Measurements from ENCODE around the gene EFNA1.

Gene EFNA1

GRCh38 chr1:155175927-155176371 is 48.3 kb downstream of the EFNA1 start:
- H3K9ac ChIP-seq (ENCODE audit: low read depth, low read length), result no peak overlapping the region
- H3K4me1 ChIP-seq (ENCODE audit: insufficient read depth, low read length), result no peaks in the 10 kb centered on the region; the same call in 1 of the 2 replicates
- H3K9me3 ChIP-seq (ENCODE audit: control insufficient read depth, insufficient read depth, low read length), result no peaks in the 10 kb centered on the region
- H3K36me3 ChIP-seq (ENCODE audit: insufficient read depth, low read length), result peaks cover 6% of the 10 kb centered on the region

- peaks cover 6% of the 10 kb centered on the region for H3K36me3 ChIP-seq (ENCODE audit: insufficient read depth, low read length)
- H3K9ac ChIP-seq (ENCODE audit: low read depth, low read length), result no peak overlapping the region
Observed at GRCh38 chr1:155176544-155177071, 48.9 kb downstream of the EFNA1 start.

DNA sequence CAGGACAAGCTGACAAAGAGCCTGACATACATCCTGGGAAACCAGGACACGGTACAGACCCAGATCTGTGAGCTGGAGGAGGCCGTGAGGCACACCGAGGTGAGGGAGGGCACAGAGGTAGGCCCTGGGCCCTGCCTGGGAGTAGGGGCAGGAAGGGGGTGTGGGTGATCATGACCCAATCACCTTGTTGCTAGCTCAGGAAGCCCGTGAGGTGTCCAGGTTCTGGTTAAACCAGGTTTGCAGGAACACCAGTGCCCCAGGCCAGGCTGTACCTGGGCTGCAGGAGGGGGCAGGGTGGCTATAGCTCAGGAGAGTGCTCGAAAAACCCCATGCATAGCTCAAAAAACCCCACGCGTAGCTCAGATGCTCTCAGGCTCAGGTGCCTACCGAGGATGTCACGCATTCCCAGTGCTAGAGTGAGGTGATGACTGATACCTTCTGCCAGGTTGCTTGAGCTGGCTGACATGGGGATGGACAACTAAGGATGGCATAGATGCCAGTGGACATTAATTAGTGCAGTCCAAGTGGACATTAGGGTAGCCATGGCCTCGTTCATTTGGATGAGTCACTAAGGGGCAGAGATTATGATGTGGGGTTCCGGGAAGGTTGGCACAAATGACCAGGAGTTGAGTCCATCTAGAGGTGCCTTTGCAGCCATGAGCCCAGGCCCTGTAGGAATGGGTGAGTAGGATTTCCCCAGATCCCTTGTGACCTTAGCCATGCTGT is 49.7 kb downstream of the EFNA1 start:
- H3K4me1 ChIP-seq (ENCODE audit: insufficient read depth, low read length), result no peaks in the 10 kb centered on the region; the same call in 1 of the 2 replicates
- peaks cover 6% of the 10 kb centered on the region for H3K36me3 ChIP-seq (ENCODE audit: insufficient read depth, low read length)
- H3K9me3 ChIP-seq (ENCODE audit: control insufficient read depth, insufficient read depth, low read length), result no peaks in the 10 kb centered on the region
- H3K9ac ChIP-seq (ENCODE audit: low read depth, low read length), result no peak overlapping the region

More at GRCh38 chr1:155176544-155177071, 48.9 kb downstream of the EFNA1 start:
- H3K9me3 ChIP-seq (ENCODE audit: control insufficient read depth, insufficient read depth, low read length), result no peaks in the 10 kb centered on the region
- no peaks in the 10 kb centered on the region; the same call in 1 of the 2 replicates for H3K4me1 ChIP-seq (ENCODE audit: insufficient read depth, low read length)

DNA sequence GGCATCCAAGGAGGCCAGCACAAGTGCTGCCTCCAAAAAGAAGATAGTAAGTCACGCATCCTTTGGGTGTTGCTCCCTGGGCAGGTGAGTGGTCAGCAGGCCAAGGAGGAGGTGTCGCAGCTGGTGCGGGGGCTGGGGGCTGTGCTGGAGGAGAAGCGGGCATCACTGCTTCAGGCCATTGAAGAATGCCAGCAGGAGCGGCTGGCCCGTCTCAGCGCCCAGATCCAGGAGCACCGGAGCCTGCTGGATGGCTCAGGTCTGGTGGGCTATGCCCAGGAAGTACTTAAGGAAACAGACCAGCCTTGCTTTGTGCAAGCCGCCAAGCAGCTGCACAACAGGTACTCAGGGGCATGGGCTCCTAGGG is 50.2 kb downstream of the EFNA1 start:
- H3K9me3 ChIP-seq (ENCODE audit: control insufficient read depth, insufficient read depth, low read length), result no peaks in the 10 kb centered on the region
- H3K9ac ChIP-seq (ENCODE audit: low read depth, low read length), result no peak overlapping the region
- no peaks in the 10 kb centered on the region; the same call in 1 of the 2 replicates for H3K4me1 ChIP-seq (ENCODE audit: insufficient read depth, low read length)
- H3K36me3 ChIP-seq (ENCODE audit: insufficient read depth, low read length), result peaks cover 6% of the 10 kb centered on the region

DNA sequence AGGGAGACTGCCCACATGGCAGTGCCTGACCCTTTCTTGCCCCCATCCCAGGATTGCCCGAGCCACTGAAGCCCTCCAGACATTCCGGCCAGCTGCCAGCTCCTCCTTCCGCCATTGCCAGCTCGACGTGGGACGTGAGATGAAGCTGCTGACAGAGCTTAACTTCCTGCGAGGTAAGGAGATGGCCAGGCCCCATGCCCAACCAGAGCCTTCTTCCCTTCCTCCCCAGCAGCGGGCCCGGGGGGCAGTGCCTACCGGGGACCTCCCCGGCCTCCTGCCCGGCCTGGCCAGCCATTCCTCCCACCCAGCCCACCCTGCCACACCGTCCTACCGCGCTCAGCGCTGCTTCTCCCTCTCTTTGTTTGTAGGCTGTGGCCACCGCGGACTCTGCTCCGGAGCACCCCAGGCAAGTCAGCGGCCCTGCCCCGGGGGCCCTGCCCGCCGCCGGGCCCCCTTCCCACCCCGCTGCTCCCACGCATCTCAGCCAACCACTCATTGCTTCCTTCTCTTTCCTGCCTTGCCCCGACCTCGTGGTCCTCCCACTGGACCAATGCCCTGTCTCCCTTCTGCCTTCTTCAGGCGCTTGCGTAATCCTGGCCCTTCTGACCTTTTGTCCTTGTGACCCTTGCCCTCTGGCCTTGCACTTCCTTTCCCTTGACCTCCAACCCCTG is 50.9 kb downstream of the EFNA1 start:
- H3K36me3 ChIP-seq (ENCODE audit: insufficient read depth, low read length), result peaks cover 6% of the 10 kb centered on the region

GRCh38 chr1:155179112-155180031 is 51.7 kb downstream of the EFNA1 start:
- H3K9ac ChIP-seq (ENCODE audit: low read depth, low read length), result no peak overlapping the region
- H3K36me3 ChIP-seq (ENCODE audit: insufficient read depth, low read length), result peaks cover 6% of the 10 kb centered on the region
- no peaks in the 10 kb centered on the region for H3K9me3 ChIP-seq (ENCODE audit: control insufficient read depth, insufficient read depth, low read length)
- no peaks in the 10 kb centered on the region; the same call in 1 of the 2 replicates for H3K4me1 ChIP-seq (ENCODE audit: insufficient read depth, low read length)

More for the DNA sequence above, 50.9 kb downstream of the EFNA1 start:
- H3K9ac ChIP-seq (ENCODE audit: low read depth, low read length), result no peak overlapping the region
- no peaks in the 10 kb centered on the region; the same call in 1 of the 2 replicates for H3K4me1 ChIP-seq (ENCODE audit: insufficient read depth, low read length)
- no peaks in the 10 kb centered on the region for H3K9me3 ChIP-seq (ENCODE audit: control insufficient read depth, insufficient read depth, low read length)

DNA sequence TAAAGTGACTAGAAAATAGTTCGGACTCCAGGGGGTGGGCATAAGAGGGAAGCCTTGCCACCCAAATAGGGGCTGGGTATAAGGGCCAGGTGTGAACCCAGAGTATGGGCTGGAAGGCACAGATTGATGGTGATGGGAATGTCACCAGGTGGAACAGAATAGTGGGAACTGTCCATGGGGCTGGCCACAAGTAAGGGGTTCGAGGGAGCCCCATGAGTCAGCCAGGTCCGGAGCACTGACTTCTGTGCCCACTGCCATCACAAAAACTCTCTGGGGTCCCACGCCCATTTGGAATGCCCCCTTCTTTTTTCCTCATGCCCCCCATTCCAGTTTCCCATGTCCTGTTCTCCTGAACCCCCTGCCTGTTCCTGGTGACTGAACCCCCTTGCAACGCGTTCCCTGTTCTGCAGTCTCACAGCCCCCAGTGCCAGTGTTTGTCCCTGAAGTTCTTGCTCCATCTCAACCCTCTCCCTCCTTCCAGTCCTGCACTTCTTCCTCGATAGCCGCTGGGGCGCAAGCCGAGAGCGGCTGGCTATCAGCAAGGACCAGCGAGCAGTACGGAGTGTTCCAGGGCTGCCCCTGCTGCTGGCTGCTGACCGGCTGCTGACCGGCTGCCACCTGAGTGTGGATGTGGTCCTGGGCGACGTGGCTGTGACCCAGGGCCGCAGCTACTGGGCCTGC is 53.8 kb downstream of the EFNA1 start:
- H3K9me3 ChIP-seq (ENCODE audit: control insufficient read depth, insufficient read depth, low read length), result no peaks in the 10 kb centered on the region
- no peak overlapping the region for H3K9ac ChIP-seq (ENCODE audit: low read depth, low read length)
- H3K36me3 ChIP-seq (ENCODE audit: insufficient read depth, low read length), result peaks cover 6% of the 10 kb centered on the region
- H3K4me1 ChIP-seq (ENCODE audit: insufficient read depth, low read length), result peaks cover 10% of the 10 kb centered on the region; the same call in 1 of the 2 replicates

DNA sequence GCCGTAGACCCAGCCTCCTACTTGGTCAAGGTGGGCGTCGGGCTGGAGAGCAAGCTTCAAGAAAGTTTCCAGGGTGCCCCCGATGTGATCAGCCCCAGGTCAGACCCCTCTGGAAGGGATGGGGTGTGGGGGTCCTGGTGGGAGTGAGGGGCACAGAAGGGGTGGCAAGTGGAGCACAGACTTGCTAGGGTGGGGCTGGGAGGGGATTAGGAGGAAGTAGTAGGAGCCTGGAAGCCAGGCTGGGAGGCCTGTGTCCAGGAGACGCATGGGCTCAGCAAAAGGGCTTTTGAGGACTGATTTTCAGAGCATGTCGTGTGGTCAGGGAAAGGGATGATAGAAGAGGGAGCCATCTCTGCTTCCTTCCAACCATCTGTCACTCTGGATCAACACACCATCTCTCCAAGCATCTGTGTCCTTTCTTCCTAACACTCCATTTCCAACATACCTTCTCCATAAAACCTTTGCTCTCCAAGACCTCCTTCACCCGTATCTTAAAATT is 54.4 kb downstream of the EFNA1 start:
- no peaks in the 10 kb centered on the region for H3K9me3 ChIP-seq (ENCODE audit: control insufficient read depth, insufficient read depth, low read length)
- H3K4me1 ChIP-seq (ENCODE audit: insufficient read depth, low read length), result peaks cover 13% of the 10 kb centered on the region; the same call in 1 of the 2 replicates
- H3K36me3 ChIP-seq (ENCODE audit: insufficient read depth, low read length), result peaks cover 6% of the 10 kb centered on the region
- H3K9ac ChIP-seq (ENCODE audit: low read depth, low read length), result no peak overlapping the region

DNA sequence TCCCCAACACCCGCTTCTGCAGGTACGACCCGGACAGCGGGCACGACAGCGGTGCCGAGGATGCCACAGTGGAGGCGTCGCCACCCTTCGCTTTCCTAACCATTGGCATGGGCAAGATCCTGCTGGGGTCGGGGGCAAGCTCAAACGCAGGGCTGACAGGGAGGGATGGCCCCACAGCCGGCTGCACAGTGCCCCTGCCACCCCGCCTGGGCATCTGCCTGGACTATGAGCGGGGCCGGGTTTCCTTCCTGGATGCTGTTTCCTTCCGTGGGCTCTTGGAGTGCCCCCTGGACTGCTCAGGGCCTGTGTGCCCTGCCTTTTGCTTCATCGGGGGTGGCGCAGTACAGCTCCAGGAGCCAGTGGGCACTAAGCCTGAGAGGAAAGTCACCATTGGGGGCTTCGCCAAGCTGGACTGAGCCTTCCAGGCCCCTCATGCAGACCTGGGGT is 56.1 kb downstream of the EFNA1 start:
- H3K9ac ChIP-seq (ENCODE audit: low read depth, low read length), result no peak overlapping the region
- peaks cover 6% of the 10 kb centered on the region; the same call in 1 of the 2 replicates for H3K36me3 ChIP-seq (ENCODE audit: insufficient read depth, low read length)
- H3K9me3 ChIP-seq (ENCODE audit: control insufficient read depth, insufficient read depth, low read length), result no peaks in the 10 kb centered on the region
- H3K4me1 ChIP-seq (ENCODE audit: insufficient read depth, low read length), result peaks cover 13% of the 10 kb centered on the region; the same call in 1 of the 2 replicates

DNA sequence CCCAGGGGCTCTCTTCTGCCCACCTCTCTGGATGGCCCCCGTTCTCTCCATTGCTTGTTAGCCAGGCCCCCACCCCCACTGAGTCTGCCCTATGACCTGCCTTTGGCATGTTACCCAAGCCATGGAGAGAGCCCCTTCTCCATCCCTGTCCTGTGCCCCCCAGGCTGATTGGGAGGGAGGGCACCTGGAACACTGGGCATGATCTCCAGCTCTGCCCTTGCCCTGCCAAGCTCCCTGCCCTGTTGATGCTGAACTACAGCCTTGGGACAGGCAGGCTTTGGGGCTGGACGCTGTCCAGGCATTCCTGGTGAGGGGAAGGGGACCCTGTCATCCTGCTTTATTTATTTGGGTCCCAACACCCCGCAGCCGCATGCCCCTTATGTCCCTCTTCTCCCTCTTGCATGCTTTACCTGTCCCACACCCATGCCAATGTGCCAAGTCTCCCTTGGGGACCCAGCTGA is 56.7 kb downstream of the EFNA1 start:
- Histone ChIP-seq H3K36me3 (ENCODE audit: insufficient read depth, low read length) (peaks cover under 1% of the 10 kb centered on the region; the same call in 1 of the 2 replicates), H3K4me1 (ENCODE audit: insufficient read depth, low read length) (peaks cover 13% of the 10 kb centered on the region; the same call in 1 of the 2 replicates), H3K9me3 (ENCODE audit: control insufficient read depth, insufficient read depth, low read length) (no peaks in the 10 kb centered on the region), H3K9ac (ENCODE audit: low read depth, low read length) (no peak overlapping the region)
